Glomerular endothelial cell (primary cell): ENCODE data around the gene TERB1. TPM values are rescaled to one million over a fixed set of nuclear protein-coding genes. Genes with fewer than 3 reads are reported as not detected.

ENCODE experiments used
- DNase-seq: peaks from one replicate; pipeline ENCODE4 v3.0.0-alpha.2; 2011; ENCODE audit warnings: low read depth, low spot score; ENCODE audit errors: extremely low read depth
- total RNA-seq: library from RNA; depleted of rRNA; stranded (reverse); fragments of >200 nt; gene quantifications from 2 replicates; pipeline ENCODE4 v1.2.3, GENCODE V29; 2015

Gene TERB1
- total RNA-seq: not detected in 2 replicates

- no peak for DNase-seq
Measured at GRCh38 chr16:66801320-66802105, at the start of gene TERB1. TSS of gene TERB1 (minus strand) at chr16:66801584. CDS start at chr16:66796798, 4,786 bp downstream.

DNA sequence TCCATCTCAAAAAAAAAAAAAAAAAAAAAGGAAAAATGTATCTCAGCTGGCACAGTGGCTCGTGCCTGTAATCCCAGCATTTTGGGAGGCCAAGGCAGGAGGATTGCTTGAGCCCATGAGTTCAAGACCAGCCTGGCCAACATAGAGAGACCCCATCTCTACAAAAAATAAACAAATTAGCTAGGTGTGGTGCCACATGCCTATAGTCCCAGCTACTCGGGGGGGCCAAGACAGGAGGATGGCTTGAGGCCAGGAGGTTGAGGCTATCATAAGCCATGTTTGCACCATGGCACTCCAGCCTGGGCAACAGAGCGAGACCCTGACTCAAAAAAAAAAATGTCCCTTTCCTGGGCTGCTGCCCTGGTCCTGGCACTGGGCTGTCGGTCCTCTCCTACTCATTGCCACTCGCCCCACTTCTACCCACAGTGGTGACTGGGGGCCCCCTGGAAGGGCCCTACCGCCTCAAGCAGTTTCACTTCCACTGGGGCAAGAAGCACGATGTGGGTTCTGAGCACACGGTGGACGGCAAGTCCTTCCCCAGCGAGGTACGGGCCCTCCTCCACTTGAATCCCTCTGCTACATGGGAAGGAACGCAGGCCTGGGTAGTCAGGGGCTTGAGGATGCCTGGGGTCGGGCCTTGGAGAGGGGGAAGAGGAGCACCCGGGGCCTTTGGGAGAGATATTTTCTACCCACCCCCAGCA, 48.9 kb upstream of the TERB1 start:
- no peak for DNase-seq

DNA sequence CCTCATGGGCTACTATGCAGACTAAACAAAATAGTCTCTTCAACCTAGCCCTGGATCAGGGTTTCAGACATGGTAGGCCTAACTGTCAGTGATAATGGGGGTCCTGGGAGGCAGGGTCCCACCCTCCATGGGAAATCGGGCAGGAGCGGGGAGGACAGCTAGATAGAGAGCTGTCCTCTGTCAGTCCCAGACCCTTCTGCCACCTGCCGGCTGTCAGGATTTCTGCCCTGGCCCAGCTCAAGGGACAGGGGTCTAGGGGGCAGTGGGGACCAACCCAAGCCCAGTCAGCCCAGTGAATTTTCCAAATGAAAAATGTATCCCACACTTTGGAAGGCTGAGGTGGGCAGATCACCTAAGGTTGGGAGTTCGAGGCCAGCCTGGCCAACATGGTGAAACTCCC, 48.2 kb upstream of the TERB1 start:
- DNase-seq: no peak

- DNase-seq: no peak
Measured at GRCh38 chr16:66849021-66849420, 47.6 kb upstream of the TERB1 start.

DNA sequence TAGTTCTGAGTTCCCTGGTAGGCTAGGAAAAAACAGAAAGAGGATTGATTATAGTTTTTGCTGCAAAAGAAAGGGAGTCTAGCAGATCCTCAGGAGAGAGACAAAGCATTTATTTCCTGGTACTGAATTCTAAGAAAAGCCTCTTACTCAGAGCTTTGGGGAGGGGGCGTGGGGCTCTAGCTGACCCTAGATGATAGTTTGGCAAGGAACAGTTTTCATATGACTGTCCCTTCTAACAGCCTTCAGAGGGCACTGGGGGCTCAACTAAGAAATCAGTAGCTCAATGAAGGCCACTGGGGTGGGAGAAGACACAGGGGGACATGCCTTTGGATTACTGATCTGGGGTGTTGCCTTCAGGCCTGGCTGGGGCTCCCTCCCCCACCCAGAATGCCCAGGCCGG, 46.8 kb upstream of the TERB1 start:
- no peak for DNase-seq

DNA sequence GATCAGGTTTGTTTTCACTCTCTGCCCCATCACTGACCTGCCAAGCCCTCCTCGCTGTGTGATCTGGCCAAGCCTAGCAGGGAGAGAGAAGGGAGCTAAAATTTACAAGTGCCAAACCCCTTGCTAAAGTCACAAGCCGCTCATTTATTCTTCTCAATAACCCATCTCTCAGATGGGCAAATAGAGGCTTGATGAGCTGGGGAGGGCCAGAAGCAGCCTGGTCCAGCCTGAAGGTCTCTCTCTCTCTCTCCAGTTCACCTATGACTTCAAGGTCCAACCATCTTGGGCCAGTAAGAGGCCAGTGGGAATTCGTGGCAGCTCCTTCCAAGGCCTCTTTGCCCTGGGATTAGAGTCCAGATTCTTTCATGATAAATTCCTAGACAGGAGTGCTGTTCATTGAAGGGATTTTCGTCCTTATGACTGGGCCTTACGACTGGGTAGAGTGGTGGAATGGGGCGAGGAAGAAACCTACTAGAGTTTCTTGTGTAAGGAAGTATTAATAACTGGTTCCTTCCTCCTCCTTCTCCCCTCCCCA, 46.2 kb upstream of the TERB1 start:
- DNase-seq: no peak

GRCh38 chr16:66846831-66847230, 45.4 kb upstream of the TERB1 start:
- DNase-seq: no peak

- DNase-seq: no peak
Measured at GRCh38 chr16:66846266-66846665, 44.9 kb upstream of the TERB1 start.

DNA sequence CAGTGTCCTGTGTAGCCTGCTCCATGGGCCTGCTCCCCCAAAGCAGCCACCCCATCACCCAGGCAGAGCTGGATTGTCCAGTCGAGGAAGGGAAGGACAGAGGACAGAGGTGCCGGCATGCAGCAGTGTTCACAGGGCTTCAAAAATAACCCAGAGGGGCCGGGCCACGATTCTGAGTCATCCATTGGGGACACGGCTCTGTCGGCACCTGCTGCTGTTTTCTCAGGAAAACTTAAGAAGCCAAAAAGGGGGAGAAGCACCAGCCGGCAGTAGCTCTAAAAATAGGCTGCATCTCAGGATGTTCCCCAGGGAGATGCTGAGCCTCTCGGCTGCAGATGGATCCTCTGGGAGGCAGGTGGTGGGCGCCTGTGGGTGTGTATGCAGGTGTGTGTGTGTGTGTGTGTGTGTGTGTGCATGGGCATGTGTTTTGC, 44.4 kb upstream of the TERB1 start:
- DNase-seq: no peak

DNA sequence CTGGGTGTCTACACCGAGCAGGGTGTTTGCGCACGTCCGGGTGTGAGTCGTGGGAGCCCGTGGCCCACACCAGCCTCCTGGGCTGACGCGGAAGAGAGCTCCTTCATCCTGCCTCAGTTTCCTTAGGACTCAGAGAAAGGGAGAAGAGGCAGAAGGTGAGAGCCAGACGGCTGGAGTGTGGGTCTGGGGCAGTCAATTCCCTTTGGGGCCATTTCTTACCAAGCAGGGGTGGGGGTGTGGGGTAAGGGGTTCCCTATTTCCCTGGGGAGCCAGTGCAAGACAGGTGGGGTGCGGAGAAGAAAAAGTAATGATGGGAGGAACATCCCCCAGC, 43.7 kb upstream of the TERB1 start:
- DNase-seq: no peak

DNA sequence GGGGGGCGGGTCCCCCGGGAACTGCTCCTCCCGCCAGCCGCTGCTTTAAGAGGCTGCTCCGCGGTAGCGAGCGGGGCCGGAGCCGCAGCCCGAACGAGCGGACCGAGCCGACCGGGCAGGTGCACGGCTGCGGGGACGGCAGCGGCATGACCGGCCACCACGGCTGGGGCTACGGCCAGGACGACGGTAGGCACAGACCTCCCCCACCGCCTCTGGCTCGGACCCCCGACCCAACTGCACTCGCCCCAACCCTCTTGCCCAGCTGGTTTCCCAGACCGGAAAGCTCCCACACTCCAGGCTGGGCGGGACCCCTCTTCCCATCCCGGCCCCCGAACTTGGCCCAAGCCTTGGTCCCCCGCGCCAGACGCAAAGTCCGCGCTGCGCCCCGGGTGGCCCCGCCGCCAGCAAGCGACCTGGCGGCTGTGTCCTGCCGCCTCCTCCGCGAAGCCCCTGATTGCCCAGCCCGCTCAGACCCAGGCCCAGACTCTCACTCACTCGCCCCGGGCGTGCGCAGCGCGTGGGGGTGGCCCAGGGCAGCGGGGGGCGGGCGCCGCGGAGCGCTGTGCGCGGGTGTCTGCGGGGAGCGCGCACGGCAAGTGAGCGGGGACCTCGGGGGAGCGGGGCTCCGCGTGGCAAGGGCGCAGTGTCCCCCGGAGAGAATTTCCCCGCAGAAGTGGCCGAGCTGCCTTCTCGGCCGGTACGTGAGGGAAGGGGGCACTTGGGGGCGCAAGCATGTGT, 43.1 kb upstream of the TERB1 start, which contains the start of gene CA7:
Gene CA7, plus strand, starts transcription at position 73 of the 738 bp plus-strand sequence. Its CDS starts 74 bp downstream, at position 147.
- DNase-seq: no peak

- DNase-seq: no peak
Measured at GRCh38 chr16:66844009-66844341, 42.6 kb upstream of the TERB1 start.

- no peak for DNase-seq
Measured at GRCh38 chr16:66843191-66843590, 41.8 kb upstream of the TERB1 start.

- no peak for DNase-seq
Measured at GRCh38 chr16:66842765-66843164, 41.4 kb upstream of the TERB1 start.

GRCh38 chr16:66841366-66841765, 40.0 kb upstream of the TERB1 start:
- DNase-seq: no peak

DNA sequence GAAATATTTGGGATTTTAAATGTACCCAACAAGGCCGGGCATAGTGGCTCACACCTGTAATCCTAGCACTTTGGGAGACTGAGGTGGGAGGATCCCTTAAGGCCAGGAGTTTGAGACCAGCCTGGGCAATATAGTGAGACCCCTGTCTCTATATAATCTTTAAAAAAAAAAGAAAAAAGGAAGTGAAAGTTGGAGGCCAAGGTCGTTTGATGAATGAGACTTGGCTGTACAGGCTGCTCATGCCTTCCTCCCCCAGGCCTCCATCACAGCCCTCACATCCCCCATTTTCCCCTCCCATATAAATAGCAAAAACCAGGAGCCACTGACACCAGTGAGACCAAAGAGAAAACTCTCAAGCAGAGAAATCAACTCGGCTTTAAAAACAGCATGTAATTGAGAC, 39.5 kb upstream of the TERB1 start:
- no peak for DNase-seq

DNA sequence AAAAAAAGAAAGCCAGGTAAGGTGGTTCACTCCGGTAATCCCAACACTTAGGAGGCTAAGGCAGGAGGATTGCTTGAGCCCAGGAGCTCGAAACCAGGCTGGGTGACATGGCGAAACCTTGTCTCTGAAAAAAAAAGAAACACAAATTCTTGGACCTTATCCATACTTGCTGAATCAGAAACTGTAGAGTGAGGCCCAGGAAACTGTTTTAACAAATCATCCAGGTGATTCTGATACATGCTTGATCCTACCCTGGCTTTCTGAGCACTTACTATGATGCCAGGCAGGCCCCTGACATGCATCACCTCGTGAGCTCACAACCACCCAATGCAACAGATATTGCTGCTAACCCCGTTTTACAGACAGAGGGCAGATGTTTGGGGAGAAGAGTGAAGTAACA, 33.4 kb upstream of the TERB1 start:
- DNase-seq: no peak

DNA sequence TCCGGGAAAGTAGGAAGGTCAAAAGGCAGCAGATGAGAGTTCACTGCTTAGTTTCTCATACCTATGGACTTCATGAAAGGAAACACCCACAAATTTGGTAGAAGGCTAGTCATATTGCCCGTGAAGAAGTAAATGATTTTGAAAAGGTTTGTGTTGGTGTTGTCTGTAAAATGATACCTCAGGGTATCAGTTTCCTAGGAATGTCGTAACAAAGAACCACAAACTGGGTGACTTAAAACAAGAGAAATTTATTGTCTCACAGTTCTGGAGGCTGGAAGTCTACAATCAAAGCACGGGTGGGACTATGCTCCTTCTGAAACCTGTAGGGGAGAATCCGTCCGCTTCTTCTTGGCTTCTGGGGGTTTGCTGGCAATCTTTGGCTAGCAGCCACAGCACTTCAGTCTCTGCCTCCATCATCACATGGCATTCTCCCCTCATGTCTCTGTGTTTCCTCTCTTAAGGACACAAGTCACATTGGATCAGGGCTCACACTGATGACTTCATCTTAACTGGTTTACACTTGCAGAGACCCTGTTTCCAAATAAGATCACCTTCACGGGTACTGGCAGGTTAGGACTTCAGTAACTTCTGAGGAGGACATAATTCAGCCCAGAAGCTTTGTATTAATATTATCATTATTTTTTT, 31.4 kb upstream of the TERB1 start:
- DNase-seq: no peak

DNA sequence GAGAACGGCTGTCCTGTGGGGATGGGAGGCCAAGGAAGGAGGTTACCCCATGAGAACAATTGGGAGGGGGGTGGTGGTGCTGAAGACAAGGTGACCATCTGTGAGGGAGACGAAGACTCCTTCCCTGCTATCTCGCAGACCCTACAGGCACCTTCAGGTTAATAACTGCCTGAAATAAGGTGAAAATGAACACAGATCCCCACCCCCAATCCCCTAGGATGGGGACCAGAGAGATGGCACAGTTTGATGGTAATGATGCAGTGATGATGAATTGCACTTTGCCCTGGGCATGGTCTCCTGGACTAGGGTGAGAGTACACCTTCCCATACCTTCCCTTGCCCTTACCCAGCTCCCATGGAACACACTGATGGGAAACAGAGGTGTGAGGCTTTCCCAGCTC, 30.8 kb upstream of the TERB1 start:
- DNase-seq: no peak

GRCh38 chr16:66830422-66831404, 29.3 kb upstream of the TERB1 start, which contains the start of gene NAE1:
TSS of gene NAE1 (minus strand) at chr16:66830976. CDS start at chr16:66830899, 77 bp downstream.
- no peak for DNase-seq
